PFSK-1 (cell line): ENCODE measurements around the gene TNFRSF13B.

Experiments
- FOXP2 ChIP-seq: optimal IDR thresholded peaks from 2 replicates; pipeline ENCODE3; 2011; ENCODE audit warnings: borderline replicate concordance, control low read depth, inconsistent platforms; ENCODE audit not compliant: insufficient read depth; ENCODE audit errors: extremely low read length, extremely low read depth
- POLR2AphosphoS5 ChIP-seq: IDR thresholded peaks from 2 replicates; pipeline ENCODE4 v1.6.1; 2012; ENCODE audit warnings: low read depth, mild to moderate bottlenecking, control low read depth, low read length, moderate library complexity
- SIN3A ChIP-seq: IDR thresholded peaks from 2 replicates; pipeline ENCODE4 v1.6.1; 2012; ENCODE audit warnings: mild to moderate bottlenecking, low read length, moderate library complexity, borderline replicate concordance; ENCODE audit not compliant: insufficient read depth
- TAF1 ChIP-seq: IDR thresholded peaks from 2 replicates; pipeline ENCODE4 v1.6.1; 2012; ENCODE audit warnings: low read length, control low read depth, borderline replicate concordance; ENCODE audit not compliant: insufficient read depth

DNA sequence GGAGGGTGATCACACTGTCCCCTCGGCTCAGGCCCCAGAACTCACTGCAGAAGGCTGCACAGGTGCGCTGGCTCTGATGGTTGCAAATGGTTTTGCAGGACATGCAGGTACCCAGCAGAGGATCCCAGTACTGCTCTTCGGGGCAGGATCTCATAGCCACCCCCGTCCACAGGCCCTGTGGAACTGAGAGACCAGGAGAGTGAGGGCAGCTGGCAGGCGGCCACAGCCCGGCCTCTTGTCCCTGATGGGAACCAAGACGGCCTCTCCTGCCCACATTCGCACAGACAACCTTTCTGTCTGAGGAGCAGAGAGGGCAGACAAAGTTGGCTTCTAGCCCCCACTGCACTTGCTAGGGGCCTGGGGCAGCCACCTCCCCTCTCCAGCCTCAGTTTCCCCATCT, 19.5 kb downstream of the TNFRSF13B start:
- TF ChIP-seq TAF1 (no peak), SIN3A (no peak), POLR2AphosphoS5 (no peak), FOXP2 (no peak)
